AG08395 (cell line): ENCODE measurements around the gene CDH4.
"Not testable (repeated sequence)": the region's sequence is repeated elsewhere in the genome, so short reads cannot be mapped to it uniquely, and the experiment has no call there.

Experiments used
- DNase-seq: peaks from one replicate; pipeline ENCODE4 v3.0.0; 2012; ENCODE audit warnings: mixed read lengths, low spot score

Gene CDH4

GRCh38 chr20:61419010-61419409 lies 166.9 kb downstream of the CDH4 start:
- DNase-seq, result no peak

- no peak for DNase-seq
Observed at GRCh38 chr20:61419501-61419900, 167.4 kb downstream of the CDH4 start.

GRCh38 chr20:61420056-61420455 lies 168.0 kb downstream of the CDH4 start:
- DNase-seq, result no peak

DNA sequence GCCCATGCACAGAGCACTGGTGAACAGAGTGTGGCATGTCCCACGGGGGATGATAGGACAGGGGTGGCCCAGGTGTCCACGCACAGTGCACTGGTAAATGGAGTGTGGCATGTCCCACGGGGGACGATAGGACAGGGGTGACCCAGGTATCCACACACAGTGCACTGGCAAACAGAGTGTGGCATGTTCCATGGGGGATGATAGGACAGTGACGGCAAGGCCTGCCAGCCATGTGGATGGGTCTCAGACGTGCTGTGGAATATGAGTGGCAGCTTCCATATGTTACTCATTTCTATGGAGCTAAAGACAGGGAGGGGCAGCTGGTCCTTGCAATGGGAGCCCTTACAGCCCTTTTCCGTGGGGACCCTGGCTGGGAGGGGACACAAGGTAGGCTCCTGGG lies 168.7 kb downstream of the CDH4 start:
- DNase-seq, result no peak

GRCh38 chr20:61422636-61423425 lies 170.8 kb downstream of the CDH4 start:
- DNase-seq, result no peak

DNA sequence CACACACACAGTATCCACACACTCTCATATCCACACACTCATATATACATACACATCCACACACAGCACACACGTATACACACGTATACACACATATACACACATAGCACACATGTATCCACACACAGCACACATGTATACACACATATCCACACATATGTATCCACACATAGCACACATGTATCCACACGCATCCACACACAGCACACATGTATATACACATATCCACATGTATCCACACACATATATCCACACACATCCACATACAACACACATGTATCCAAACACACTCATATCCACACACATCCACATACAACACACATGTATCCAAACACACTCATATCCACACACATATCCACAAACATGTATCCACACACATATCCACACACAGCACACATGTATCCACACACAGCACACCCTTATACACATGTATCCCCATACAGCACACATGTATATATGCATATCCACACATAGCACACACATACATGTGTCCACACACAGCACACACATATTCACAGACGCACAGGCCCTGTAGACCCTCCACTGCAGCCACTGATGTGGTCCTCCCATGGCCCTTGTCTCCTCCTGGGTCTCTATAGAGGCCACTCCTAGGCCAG lies 172.1 kb downstream of the CDH4 start:
- DNase-seq, result no peak

GRCh38 chr20:61424628-61425420 lies 172.8 kb downstream of the CDH4 start:
- DNase-seq, result no peak

- DNase-seq, result not testable (repeated sequence)
Observed at GRCh38 chr20:61425541-61425991, 173.5 kb downstream of the CDH4 start.

DNA sequence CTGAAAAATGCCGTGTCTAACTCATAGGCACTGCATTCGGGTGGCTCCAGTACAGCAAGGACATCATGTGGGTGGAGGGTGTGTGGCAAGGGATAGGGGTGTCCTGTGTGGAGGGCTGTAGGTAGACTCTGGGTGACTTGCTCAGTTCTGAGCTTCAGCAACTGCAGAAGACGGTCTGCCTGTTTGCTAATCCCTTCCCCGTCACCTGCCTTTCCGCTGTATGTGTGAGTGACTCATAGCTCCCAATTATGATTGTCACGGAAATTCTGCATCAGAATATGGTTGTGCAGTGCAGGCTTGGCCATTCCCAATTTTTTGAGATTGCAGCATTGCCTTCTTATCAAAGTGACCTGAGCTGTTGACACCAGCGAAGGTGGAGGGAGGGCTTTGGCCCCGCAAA lies 174.3 kb downstream of the CDH4 start:
- no peak for DNase-seq

GRCh38 chr20:61429458-61430227 lies 177.6 kb downstream of the CDH4 start:
- DNase-seq, result no peak

DNA sequence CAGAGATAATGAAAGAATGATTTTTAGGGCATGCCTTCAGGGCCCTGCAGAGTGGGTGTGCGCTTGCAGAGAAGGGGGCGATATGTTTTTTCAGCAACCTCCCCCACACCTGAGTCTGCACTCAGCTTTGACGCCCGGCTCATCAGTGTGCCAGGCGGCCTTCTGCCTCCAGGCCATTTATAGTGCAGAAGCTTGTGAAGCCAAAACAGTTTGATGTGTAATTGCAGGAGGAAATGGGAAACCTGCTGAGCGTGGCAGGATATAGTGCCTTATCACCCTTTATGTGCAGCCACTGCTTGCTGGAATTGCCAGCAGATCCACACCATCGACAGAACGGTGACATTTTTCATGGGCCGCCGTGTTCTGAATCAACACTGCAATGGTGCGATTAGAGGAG lies 178.2 kb downstream of the CDH4 start:
- no peak for DNase-seq

DNA sequence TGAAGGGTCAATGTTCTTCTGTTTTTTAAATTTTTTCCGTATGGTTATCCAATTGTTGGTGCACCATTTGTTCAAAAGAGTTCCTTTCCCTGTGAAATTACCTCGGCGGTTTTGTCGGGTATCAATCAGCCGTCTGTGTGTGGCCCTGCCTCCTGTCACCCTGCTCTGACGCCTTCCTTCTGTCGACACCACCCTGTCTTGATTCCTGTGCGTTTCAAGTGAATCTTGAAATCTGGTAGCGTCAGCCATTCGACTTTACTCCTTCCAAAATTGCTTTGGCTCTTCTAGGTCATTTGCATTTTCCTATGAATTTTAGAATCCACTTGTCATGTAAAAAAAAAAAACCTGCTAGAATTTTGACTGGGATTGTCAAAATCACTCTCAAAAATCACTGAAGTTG lies 181.1 kb downstream of the CDH4 start:
- no peak for DNase-seq

GRCh38 chr20:61433816-61434215 lies 181.8 kb downstream of the CDH4 start:
- no peak for DNase-seq

DNA sequence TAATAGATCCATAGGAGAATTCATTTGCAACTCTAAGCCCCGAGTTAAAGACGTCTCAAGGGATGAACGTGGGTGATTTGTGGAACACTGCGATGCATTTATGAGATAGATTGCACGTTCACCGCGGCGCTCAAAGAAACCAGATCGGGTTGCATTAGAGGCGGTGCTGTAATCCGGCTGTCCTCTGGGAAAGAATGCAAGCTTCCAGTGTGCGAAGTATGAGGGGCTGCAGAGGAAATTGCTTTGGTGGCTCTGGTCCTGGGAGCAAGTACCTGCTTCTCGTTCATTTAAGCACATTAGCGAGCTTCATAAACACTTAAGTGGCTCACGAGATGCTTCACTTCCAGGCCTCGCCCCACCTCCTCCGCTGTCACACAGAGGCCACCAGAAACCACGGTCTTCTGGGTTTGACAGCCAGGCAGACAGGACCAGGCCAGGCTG lies 182.3 kb downstream of the CDH4 start:
- DNase-seq, result no peak

DNA sequence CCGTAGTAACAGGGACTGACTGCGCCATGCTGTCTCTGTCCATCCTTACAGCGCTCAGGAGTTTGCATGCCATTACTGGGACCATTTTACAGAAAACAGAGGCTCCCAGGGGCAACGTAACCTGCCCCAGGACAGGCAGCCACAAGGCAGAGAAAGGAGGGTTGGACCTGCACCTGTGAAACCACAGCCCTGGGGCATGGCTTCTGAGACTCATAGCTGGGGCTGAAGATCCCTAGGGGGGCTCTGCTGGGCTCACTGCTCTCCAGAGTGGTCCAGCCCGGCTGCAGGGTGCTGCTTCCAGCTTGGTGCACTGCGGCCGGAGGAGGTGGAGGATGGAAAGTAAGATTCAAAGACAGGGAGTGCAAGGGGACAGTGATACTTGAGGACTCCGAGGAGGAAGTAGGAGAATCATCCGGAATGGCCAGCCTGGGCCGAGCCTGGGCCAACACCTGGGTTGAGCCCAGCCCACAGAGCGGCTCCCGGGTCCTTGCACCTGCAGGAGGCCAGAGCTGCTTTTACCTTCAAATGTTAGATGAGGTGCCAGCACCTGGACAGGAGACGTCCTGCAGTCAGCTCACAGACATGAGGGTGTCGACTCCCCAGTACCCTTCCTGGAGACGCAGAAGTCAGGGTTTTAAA lies 183.2 kb downstream of the CDH4 start:
- DNase-seq, result no peak

GRCh38 chr20:61435823-61436220 lies 183.8 kb downstream of the CDH4 start:
- no peak for DNase-seq

- peak; percentile 70 for DNase-seq
Observed at GRCh38 chr20:61436283-61436666, 184.2 kb downstream of the CDH4 start.

DNA sequence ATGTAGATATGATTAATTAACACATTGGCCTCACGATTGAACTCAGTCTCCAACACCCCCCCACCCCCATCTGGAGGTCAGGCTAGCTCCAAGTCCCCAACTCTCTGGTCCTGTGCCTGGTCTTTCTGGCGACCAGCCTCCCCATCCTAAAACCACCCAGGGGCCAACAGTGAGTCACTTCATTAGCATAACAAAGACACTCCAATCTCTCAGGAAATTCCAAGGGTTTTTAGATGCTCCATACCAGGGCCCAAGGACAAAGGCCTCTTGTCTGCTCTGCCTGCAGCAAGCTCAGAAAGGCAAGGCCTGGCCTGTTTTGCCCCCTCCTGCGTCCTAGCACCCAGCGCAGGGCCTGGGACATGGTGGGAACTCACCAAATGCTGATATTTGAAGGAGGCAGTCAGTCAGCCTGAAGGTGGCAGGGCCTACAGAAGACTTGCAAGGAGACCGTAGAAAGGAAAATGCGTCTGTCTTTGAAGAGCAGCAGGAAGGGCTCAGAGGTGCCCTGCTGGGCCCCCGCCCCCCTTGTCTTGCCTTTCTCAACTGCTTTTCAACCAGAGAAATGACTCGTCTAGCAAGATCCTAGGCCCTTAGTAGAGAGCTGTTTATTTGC lies 184.7 kb downstream of the CDH4 start:
- peak; percentile 62 for DNase-seq

GRCh38 chr20:61437280-61438206 lies 185.5 kb downstream of the CDH4 start:
- no peak for DNase-seq

DNA sequence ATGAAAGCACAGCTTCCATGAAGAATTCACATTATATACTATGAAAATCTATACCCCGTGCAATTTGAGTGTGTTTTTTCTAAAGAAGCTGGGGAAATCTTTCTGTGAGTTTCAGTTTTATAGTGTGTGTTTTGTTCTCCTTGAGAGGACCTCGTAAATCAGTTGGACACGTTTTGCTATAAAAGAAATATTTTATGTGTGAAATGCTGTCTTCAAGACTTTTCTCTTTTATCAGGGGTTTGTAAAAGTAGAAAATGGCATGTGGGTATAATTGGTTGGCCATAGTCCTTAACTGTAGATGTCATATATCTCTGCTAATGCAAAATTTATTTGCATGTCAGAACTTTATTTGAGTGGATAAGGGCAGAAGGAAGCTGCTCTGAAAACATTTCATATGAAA lies 186.2 kb downstream of the CDH4 start:
- no peak for DNase-seq
